Myocyte (in vitro differentiated cells): ENCODE data around the gene RAG2. TPM values are rescaled to one million over a fixed set of nuclear protein-coding genes. Genes with fewer than 3 reads are reported as not detected.
"Not testable (repeated sequence)": the region's sequence is repeated elsewhere in the genome, so short reads cannot be mapped to it uniquely, and the experiment has no call there.

Source experiments
- DNase-seq: peaks from one replicate; pipeline ENCODE4 v3.0.0-alpha.2; 2012; ENCODE audit warnings: low read depth
- total RNA-seq: library from RNA; depleted of rRNA; stranded (reverse); fragments of >200 nt; gene quantifications from 2 replicates; pipeline ENCODE4 v1.2.3, GENCODE V29; 2014

Gene RAG2
- total RNA-seq, 1 donor from 2014 or later: not detected

DNA sequence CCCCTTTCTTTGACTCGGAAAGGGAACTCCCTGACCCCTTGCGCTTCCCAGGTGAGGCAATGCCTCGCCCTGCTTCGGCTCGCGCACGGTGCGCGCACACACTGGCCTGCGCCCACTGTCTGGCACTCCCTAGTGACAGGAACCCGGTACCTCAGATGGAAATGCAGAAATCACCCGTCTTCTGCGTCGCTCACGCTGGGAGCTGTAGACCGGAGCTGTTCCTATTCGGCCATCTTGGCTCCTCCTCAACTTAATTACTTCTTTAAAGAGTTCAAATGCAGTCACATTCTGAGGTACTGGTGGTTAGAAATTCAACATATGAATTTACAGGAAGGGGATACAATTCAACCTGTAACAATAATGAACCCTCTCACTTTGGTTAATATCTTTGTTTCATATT lies 40.6 kb downstream of the RAG2 start:
- not testable (repeated sequence) for DNase-seq

DNA sequence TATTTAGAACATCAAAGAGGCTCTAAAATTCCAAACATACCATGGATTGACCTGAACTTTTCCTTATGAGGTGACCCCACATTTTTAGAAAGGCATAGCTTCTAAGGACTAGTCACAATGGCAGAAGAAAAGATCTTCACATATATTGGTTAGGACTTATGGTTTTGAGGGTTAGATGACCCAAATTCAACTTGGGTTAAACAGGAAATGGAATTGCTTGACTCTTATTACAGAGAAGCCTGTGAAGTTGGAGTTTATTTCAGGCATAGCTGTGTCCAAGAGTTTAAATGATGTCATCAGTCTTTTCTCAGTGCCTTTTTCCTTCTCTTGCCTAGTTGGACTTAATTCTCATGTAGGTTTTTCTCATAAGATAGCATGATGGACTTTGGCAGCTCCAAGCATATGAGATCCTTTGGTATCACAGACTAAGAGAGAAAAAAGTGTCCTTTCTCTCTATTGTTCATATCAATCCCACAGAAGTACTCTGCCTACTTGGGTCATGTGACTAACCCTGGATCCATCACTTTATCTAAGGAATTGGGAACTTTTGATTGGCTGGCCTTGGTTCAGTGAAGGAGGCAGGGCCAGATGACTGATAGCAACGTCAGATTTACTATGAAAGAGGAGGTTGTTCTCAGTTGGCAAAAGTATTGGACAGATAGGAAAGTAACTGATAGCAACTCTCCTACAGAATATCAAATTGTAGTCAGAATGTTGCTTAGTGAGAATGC lies 47.5 kb downstream of the RAG2 start:
- no peak for DNase-seq

Other genes starting within 250 kb of the RAG2 start
- gene TRAF6, start 88.0 kb downstream of the RAG2 start, total RNA-seq: 18.3 and 20.4 TPM in 2 replicates
- gene RAG1, start 30.2 kb downstream of the RAG2 start, total RNA-seq: 2.6 and 5.6 TPM in 2 replicates
- gene IFTAP, start 3.7 kb downstream of the RAG2 start, total RNA-seq: 45.1 and 51.0 TPM in 2 replicates